ENCODE results near the gene ABHD14A.

GRCh38 chr3:52025453-52025852, 50.6 kb downstream of the ABHD14A start:
- TF ChIP-seq, protein P1, sequence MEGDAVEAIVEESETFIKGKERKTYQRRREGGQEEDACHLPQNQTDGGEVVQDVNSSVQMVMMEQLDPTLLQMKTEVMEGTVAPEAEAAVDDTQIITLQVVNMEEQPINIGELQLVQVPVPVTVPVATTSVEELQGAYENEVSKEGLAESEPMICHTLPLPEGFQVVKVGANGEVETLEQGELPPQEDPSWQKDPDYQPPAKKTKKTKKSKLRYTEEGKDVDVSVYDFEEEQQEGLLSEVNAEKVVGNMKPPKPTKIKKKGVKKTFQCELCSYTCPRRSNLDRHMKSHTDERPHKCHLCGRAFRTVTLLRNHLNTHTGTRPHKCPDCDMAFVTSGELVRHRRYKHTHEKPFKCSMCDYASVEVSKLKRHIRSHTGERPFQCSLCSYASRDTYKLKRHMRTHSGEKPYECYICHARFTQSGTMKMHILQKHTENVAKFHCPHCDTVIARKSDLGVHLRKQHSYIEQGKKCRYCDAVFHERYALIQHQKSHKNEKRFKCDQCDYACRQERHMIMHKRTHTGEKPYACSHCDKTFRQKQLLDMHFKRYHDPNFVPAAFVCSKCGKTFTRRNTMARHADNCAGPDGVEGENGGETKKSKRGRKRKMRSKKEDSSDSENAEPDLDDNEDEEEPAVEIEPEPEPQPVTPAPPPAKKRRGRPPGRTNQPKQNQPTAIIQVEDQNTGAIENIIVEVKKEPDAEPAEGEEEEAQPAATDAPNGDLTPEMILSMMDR (conservative IDR thresholded peaks at IDR 0.05 in 1 of 2, IDR thresholded peaks at IDR 0.05 in 1 of 2; ENCODE audit: extremely low read depth in 1 of 2, insufficient read depth in 1 of 2, low read depth in 1 of 2, low read length in 2 of 2), result no peak
- TF ChIP-seq EZH2 (IDR thresholded peaks at IDR 0.05; ENCODE audit: borderline replicate concordance, low read length), result no peak

Measured in mammary epithelial cell (primary cell).